Heart left ventricle (tissue), 13 donors: ENCODE measurements around the gene DLX2.

ENCODE experiments used
- CTCF ChIP-seq, 12 donors: fragments of 200-600 bp; sonication (generic) in 4 of 12; IDR thresholded peaks; one replicate each; pipeline versions ENCODE4 v1.5.0 to v1.8.0; 2018 to 2022; ENCODE audit warnings: antibody characterized with exemption in 12 of 12, mild to moderate bottlenecking in 5 of 12
- POLR2A ChIP-seq, 2 donors: fragments of 450-650 bp; IDR thresholded peaks; one replicate each; pipeline ENCODE4 v1.6.1; 2017; ENCODE audit warnings: antibody characterized with exemption in 2 of 2, mild to moderate bottlenecking in 2 of 2, moderate library complexity in 2 of 2
- donor health status: ischemic (EF 13 %, LVEDD 7.1; RV severe dilation, severe dysfunction).
- donor health status: DM: no; HTN: yes; CAD: no.
- donor health status: DM: no; HTN: no; CAD: no.
- donor health status: ischemic (EF 25% LVEDD 6.9; RV normal size, moderate dysfunction).
- donor health status: ischemic (EF 25% LVEDD 5.7; RV mildly dilated, moderate dysfunction).
- donor health status: ischemic (EF 35%, LVEDD 5.7; RV mildly dilated, moderate dysfunction).
- donor health status: nonischemic (EF 11% LVEDD 7.7; RV severe dilation, severe dysfunction).
- donor health status: DM: yes; HTN: yes; CAD: no.
- donor health status: PGD.
- donor health status: ischemic (EF 29% LVEDD 5.4; RV normal size, mild dysfunction).
- donor health status: nonischemic (EF 23%, LVEDD 6.1; RV moderate dilation, normal function).

GRCh38 chr2:172085460-172086159, 17.1 kb downstream of the DLX2 start, which contains the start of gene DLX1:
- TF ChIP-seq CTCF (IDR thresholded peaks at IDR 0.05) (no peak), POLR2A (IDR thresholded peaks at IDR 0.05) (no peak)
